ENCODE measurements around the gene TOP2A. TPM values are rescaled to one million over a fixed set of nuclear protein-coding genes. Genes with fewer than 3 reads are reported as not detected.

The TOP2A gene
- total RNA-seq, 3 donors from 2014 or later, result 2.0 to 6.4 (median 2.5) TPM

GRCh38 chr17:40463122-40463550 is 45.4 kb upstream of the TOP2A start:
- H3K9me3 ChIP-seq, result no peaks in the 10 kb centered on the region
- no peaks in the 10 kb centered on the region for H3K27me3 ChIP-seq
- H3K36me3 ChIP-seq, result no peaks in the 10 kb centered on the region
- peaks cover 0 to 4% of the 10 kb centered on the region in 2 donors for H3K4me1 ChIP-seq
- TF ChIP-seq CTCF (IDR thresholded peaks at IDR 0.05) (no peak), POLR2A (IDR thresholded peaks at IDR 0.05) (no peak), POLR2AphosphoS5 (IDR thresholded peaks at IDR 0.05) (no peak)
- peak overlapping the region; percentile 50 to 80 for H3K27ac ChIP-seq
- intact Hi-C loops (cut with DNase I; ENCODE audit: low total_unique reads), result no loop called here
- H3K4me3 ChIP-seq, result no peak overlapping the region
- DNase-seq (ENCODE audit: low spot score in 2 of 2), result no peak

- Histone ChIP-seq H3K27ac (peak overlapping the region; percentile 50 to 80), H3K27me3 (no peaks in the 10 kb centered on the region), H3K9me3 (no peaks in the 10 kb centered on the region), H3K4me1 (peaks cover 3 to 4% of the 10 kb centered on the region in 2 donors), H3K4me3 (no peak overlapping the region), H3K36me3 (no peaks in the 10 kb centered on the region)
- no peak for TF ChIP-seq POLR2A (IDR thresholded peaks at IDR 0.05)
- TF ChIP-seq POLR2AphosphoS5 (IDR thresholded peaks at IDR 0.05), result peak in 2 of 3 donors; percentile 4 to 9
- intact Hi-C loops (cut with DNase I; ENCODE audit: low total_unique reads), result no loop called here
- DNase-seq (ENCODE audit: low spot score in 2 of 2), result no peak
Measured at GRCh38 chr17:40462343-40463121, 44.8 kb upstream of the TOP2A start.

- Histone ChIP-seq H3K4me1 (peaks cover 4 to 5% of the 10 kb centered on the region in 2 donors), H3K36me3 (no peaks in the 10 kb centered on the region), H3K9me3 (no peaks in the 10 kb centered on the region), H3K4me3 (no peak overlapping the region), H3K27ac (peak overlapping the region; percentile 50 to 80), H3K27me3 (no peaks in the 10 kb centered on the region)
- no peak for TF ChIP-seq POLR2A (IDR thresholded peaks at IDR 0.05)
- peak in 1 of 3 donors; percentile 31 for TF ChIP-seq POLR2AphosphoS5 (IDR thresholded peaks at IDR 0.05)
- TF ChIP-seq CTCF (IDR thresholded peaks at IDR 0.05), result no peak
- no peak for DNase-seq (ENCODE audit: low spot score in 2 of 2)
- intact Hi-C loops (cut with DNase I; ENCODE audit: low total_unique reads), result no loop called here
Measured at GRCh38 chr17:40461732-40462342, 44.1 kb upstream of the TOP2A start.

- Histone ChIP-seq H3K4me3 (no peak overlapping the region), H3K27ac (peak overlapping the region; percentile 54 to 80), H3K36me3 (no peaks in the 10 kb centered on the region), H3K9me3 (no peaks in the 10 kb centered on the region), H3K27me3 (no peaks in the 10 kb centered on the region), H3K4me1 (peaks cover 4 to 10% of the 10 kb centered on the region in 2 donors)
- intact Hi-C loops (cut with DNase I; ENCODE audit: low total_unique reads), result no loop called here
- TF ChIP-seq POLR2AphosphoS5 (IDR thresholded peaks at IDR 0.05) (peak in 2 of 3 donors; percentile 20 to 25), POLR2A (IDR thresholded peaks at IDR 0.05) (no peak), CTCF (IDR thresholded peaks at IDR 0.05) (peak in 1 of 3 donors; percentile 3)
- DNase-seq (ENCODE audit: low spot score in 2 of 2), result no peak
Measured at GRCh38 chr17:40460968-40461731, 43.5 kb upstream of the TOP2A start.

- Histone ChIP-seq H3K4me1 (peaks cover 4 to 10% of the 10 kb centered on the region in 2 donors), H3K27me3 (no peaks in the 10 kb centered on the region), H3K4me3 (no peak overlapping the region), H3K27ac (peak overlapping the region; percentile 54 to 80), H3K36me3 (no peaks in the 10 kb centered on the region), H3K9me3 (no peaks in the 10 kb centered on the region)
- intact Hi-C loops (cut with DNase I; ENCODE audit: low total_unique reads), result no loop called here
- TF ChIP-seq CTCF (IDR thresholded peaks at IDR 0.05) (no peak), POLR2AphosphoS5 (IDR thresholded peaks at IDR 0.05) (no peak), POLR2A (IDR thresholded peaks at IDR 0.05) (no peak)
- DNase-seq (ENCODE audit: low spot score in 2 of 2), result no peak
Measured at GRCh38 chr17:40460604-40460967, 42.9 kb upstream of the TOP2A start.
